Measurements from ENCODE around the gene BCL7C.
"Not testable (repeated sequence)": the region's sequence is repeated elsewhere in the genome, so short reads cannot be mapped to it uniquely, and the experiment has no call there.

Gene BCL7C

DNA sequence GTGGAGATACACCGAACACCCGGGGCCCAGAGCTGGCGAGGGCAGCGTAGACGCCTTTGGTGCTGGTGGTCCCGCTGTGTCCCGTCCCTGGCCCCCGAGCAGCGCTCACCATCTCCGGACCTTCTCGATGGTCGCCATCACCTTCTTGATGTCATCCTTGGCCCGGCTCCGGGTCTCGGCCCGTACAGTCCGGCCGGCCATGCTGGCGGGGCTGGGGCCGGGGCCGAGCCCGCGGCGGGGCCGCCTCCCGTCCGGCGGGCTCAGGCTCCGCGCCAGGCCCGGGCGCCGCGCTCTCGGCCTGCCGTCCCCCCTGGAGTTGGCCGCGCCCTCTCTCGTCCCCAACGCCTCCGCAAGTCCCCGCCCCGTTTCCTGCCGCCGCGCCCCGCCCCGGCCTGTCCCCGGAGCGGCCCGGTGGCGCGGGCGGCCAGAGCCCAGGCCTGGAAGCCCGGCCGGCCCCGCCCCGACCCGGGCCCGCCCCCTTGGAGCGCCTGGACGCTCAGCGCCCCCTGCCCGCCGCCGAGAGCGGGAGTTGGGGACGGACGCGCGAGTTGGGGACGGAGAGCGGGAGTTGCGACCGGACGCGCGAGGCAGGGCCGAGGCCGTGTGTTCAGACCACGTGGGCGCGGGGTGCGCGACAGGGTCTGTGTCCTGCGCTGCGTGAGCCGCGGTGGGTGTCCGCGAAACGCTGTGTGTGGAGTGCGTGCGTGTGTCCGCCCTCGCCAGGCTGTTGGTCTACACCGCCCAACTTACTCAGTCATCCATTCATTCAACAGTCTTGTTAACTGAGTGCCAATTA lies at the start of gene BCL7C:
Gene BCL7C (minus strand): TSS at position 334 of the 796 bp plus-strand sequence. CDS start 133 bp downstream, at position 201.
- peak; percentile 84 for DNase-seq (ENCODE audit: low spot score)

DNA sequence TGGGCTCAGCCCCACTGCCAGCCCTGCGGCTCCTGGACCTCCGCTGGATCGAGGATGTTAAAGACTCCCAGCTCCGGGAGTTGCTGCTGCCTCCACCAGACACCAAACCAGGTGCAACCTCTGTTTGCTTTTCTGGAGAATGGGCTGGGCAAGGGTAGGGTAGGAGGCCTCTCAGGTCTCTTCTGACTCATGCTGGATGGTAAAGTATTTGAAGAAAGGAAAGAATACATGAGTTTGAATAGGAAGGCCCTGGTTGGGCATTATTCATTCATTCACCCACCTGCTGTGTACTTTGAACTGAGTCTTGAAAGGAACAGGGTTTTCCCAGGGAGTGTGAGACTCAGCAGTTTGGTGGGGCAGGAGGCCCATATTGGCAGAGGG lies 48.5 kb upstream of the BCL7C start:
- DNase-seq (ENCODE audit: low spot score): no peak

DNA sequence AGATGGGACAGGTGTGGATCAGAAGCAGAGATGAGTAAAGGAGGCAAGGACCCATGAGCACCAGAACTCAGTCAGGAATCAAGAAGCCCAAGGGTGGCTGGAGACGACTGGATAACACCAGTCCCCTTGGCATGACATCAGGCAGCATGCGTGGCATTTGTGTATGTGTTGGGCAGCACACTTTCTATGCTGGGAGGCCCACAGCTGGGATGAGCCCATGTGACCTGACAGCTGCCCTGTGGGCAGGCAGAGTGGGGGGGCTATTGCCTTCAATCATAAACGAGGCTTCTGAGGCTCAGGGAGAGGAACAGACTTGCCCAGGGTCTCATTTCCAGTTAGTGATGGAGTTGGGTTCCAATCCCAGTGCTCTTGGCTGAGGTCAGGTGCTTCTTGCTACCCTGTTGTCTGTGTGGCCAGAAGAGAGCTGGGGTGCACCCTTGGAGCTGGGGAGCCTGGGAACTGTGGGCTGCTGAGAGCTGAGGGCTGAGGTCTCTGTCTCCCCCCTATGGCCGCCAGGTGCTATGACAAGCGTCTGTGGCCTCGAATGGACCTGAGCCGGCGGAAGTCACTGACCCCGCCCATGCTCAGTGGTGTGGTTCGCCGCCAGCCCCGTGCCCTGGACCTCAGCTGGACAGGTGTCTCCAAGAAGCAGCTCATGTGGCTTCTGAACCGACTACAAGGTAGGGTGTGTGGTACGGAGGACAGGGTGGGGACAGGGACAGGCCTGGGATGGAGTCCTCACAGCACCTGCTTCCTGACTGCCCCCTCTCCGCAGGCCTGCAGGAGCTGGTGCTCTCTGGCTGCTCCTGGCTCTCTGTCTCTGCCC lies 47.9 kb upstream of the BCL7C start:
- DNase-seq (ENCODE audit: low spot score): peak; percentile 66

DNA sequence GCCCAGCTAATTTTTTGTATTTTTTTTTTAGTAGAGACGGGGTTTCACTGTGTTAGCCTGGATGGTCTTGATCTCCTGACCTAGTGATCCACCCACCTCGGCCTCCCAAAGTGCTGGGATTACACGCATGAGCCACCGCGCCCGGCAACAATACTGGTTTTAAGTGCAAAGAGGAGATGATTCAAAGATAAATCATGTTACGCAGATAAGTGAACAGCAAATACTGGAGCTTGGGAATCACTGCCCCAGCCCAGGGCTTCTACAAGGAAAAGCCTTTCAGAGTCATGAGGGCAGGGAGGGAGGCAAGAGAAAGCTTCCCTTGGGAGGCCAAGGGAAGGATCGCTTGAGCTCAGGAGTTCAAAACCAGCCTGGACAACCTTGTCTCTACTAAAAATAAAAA lies 45.7 kb upstream of the BCL7C start:
- not testable (repeated sequence) for DNase-seq (ENCODE audit: low spot score)

DNA sequence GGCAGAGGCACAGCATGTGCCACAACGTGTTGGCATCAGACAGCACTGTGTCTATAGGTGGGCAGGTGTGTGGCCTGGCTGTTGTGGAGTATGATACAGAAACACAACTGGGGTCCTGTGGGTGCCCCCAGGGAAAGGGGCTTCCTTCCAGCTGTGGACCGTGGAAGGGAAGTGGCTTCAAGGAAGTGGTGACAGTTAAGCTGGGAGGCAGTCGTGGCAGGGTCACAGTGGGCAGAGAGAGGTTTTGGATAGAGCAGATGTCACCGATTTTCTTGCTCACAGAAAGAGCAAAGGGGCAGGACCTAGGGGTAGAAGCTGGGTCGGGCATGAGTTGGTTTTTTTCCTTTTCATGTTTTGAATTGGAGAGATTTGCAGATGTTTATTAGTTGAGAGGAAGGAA lies 43.8 kb upstream of the BCL7C start:
- DNase-seq (ENCODE audit: low spot score): no peak

DNA sequence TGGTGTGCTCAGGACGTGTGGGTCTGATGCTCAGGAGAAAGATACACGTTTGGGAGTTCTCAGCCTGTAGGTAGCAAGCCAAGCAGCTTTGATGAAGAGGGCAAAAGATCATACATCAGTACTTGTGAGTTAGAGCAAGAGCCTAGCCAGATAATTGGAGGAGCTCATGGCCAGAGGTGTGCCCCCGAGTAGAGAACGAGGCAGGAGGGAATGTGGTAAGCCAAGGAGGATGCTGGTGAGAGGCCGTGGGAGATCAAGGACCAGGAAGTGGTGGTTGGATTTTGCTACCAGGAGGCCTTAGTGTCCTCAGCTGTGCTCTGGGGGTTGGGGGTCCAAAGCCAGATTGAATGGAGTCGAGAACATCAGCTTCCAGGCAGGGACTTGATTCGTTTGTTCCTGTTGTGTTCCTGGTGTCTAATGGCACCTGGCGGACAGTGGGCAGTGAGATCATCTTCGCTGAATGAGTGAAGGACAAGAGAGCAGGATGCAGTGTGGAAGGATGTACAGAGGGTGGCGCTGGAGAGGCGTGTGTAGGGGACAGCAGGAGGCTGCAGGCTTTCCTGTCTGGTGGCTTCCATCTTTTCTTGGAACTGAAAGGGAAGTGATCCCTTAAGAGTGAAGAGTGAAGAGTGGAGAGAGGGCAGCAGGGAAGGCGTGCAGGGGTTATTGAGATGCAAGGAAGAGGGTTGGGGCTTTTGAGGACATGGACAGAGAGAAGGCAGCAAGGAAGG lies 41.1 kb upstream of the BCL7C start:
- DNase-seq (ENCODE audit: low spot score): no peak

DNA sequence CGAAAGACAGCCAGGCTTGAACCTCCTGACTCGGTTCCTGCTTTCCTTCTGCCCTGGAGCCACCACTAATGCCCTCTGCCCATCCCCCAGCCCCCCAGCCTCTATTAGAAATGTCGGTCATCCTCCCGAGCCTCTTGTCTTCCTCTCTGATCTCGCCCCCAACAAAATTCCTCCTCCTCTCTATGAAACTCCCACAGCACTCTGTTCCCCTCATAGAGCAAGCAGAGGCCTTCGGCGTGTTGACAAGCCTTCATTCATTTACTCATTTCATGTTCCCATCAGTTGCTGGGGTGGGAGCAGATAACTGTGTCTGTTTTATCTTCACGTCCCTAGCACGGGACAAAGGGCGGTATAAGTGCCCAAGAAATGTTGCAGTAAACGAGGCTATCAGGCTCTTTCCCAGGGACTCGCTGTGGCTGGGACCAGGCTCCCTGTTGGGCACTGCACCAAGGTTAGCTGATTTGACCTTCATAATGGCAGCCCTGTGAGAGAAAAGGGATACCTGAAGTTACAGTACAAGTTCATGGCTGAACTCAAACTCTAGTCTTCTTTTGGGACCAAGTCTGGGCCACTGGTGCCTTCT lies 37.3 kb upstream of the BCL7C start:
- DNase-seq (ENCODE audit: low spot score): no peak

DNA sequence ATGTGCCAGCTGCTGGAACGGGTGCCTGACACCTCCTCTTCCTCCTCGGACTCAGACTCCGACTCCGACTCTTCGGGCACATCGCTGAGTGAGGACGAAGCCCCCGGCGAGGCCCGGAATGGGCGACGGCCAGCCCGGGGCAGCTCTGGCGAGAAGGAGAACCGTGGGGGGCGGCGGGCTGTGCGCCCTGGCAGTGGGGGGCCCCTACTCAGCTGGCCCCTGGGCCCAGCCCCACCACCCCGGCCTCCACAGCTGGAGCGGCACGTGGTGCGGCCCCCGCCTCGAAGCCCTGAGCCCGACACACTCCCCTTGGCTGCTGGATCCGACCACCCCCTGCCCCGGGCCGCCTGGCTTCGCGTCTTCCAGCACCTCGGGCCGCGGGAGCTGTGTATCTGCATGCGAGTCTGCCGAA lies 36.3 kb upstream of the BCL7C start:
- DNase-seq (ENCODE audit: low spot score): no peak

DNA sequence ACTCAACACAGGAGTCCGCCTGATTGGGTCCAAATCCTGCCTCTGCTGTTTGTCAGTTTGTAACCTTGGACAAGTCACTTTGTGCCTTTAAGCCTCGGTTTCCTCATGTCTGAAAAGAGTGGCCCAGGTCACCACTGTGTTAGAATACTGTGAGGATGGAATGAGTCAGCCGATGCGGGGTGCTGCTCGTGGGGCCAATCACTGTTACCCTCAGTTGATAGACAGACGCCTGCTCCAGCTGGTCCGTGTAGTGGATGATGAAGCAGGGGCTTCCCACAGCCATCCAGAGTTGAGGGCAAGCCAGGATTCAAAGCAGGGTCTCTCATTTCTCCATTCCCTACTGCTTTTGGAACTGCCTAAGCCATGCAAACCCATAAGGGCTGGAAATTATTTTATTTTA lies 35.3 kb upstream of the BCL7C start:
- DNase-seq (ENCODE audit: low spot score): no peak

DNA sequence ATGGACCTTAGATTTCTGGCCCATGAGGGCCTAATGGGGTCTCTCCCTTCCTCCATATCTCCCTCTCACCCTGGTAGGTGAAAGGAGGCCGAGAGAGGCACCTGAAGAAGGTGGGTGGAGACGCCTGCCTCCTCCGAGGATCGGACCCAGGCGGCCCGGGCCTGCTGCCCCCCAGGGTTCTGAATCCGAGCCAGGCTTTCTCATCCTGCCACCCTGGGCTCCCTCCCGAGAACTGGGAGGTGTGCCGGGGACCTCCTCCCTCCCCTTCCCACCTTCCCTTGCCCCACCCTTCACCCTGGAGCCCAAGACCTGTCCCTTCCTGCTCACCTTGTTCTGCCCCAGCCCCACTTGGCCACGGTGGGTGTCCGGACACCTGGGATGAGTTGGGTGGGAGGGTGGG lies 34.5 kb upstream of the BCL7C start:
- DNase-seq (ENCODE audit: low spot score): no peak

DNA sequence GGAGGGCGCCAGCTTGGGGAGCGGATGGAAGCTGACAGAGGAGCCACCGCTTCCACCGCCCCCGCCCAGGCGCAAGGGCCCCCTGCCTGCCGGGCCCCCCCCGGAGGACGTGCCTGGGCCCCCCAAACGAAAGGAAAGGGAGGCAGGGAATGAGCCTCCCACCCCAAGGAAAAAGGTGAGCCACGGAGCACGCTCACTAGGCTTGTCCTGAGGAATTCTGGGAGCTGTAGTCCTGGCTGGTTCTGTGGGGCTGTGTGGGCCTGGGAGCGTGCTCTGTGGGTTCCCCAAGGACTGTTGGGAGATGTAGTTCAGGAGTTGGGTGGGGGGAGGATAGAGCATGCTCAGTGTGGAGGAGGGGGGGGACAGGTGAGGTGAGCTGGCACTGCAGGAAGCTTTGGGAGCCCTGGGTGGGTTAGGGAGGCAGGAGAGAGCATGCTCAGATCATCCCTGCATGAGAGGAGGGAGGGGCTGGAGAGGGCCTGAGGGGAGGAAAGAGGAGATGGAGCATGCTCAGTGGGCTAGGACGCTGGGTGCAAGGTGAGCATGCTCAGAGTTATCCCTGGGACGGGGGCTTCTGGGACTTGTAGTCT lies 34.0 kb upstream of the BCL7C start:
- DNase-seq (ENCODE audit: low spot score): peak; percentile 48

DNA sequence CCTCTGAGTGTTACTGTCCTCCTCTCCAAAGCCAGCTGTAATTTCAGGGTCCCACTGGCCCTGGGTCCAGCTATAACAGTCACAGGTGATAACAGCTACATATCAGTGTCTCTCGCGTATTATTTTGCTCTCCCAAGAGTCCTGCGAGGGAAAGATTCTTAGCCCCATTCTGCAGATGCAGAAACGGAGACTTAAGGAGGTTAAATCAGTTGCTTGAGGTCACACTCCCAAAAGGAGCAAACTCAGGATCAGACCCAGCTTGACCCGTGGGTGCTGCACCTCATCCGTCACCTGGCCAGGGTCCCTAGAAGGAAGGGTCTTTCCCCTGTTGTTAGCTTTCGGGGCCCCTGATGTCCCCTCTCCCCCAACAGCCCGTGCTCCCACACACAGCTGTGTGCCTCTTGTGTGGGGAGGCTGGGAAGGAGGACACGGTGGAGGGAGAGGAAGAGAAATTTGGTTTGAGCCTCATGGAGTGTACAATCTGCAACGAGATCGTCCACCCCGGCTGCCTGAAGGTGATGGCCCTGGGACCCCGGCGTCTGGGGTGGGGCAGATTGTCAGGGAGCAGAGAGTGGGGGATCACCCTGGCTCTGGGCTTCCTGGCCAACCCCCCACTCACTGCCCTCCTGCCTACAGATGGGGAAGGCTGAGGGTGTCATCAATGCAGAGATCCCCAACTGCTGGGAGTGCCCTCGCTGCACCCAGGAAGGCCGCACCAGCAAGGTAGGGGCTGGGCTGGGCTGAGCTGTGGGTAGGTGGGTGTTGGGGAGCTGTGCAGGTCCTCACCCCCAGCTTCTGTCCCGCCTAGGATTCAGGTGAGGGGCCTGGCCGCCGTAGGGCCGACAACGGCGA lies 33.3 kb upstream of the BCL7C start:
- no peak for DNase-seq (ENCODE audit: low spot score)

DNA sequence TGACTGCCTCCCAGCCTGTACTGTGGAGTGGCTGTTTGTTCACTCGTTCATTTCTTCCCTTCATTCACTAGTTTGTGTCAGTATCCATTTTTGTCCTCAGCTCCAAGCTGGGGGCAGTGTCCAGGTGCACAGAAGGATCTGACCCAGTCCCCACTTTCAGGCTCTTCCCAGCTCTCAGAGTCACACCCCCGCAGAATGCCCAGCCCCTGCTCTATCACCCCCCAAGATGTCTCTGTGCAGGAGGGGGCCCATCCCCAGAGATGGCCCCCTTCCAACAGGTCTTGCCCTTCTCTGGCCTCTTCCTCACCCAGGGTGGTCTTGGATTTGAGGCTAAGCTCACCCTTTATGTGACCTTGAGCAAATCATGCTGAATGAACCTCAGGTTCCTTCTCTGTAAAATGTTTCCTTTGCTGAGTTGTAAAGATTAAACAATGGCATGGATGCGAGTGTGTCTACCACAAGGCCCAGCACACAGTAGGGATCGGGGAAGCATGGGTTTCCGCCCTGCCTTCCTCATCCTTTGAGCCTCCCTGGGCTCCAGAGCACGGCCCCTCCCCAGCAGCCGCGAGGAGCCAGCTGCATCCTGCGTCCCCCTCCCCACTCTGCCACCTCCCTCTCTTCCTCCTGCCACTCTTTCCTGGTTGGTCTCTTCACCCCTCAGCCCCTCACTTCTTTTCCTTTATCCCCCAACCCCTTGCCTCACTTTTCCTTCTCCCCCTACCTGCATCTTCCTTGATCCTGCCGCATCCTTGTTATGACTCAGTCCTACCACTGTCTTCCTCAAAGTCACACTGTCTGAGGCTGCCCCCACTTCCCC lies 32.3 kb upstream of the BCL7C start:
- DNase-seq (ENCODE audit: low spot score): no peak

DNA sequence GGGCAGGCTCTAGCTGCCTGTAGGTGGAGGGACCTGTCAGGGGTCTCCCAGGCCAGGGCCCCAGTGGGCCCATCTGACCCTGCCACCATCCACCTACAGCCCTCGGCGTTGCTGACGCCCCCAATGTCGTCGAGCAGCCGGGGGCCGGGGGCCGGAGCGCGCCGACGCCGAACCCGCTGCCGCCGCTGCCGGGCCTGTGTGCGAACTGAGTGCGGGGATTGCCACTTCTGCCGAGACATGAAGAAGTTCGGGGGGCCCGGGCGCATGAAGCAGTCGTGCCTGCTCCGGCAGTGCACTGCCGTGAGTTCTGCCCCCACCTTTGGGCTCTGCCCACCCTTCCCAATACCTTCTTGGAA lies 31.7 kb upstream of the BCL7C start:
- DNase-seq (ENCODE audit: low spot score): no peak

DNA sequence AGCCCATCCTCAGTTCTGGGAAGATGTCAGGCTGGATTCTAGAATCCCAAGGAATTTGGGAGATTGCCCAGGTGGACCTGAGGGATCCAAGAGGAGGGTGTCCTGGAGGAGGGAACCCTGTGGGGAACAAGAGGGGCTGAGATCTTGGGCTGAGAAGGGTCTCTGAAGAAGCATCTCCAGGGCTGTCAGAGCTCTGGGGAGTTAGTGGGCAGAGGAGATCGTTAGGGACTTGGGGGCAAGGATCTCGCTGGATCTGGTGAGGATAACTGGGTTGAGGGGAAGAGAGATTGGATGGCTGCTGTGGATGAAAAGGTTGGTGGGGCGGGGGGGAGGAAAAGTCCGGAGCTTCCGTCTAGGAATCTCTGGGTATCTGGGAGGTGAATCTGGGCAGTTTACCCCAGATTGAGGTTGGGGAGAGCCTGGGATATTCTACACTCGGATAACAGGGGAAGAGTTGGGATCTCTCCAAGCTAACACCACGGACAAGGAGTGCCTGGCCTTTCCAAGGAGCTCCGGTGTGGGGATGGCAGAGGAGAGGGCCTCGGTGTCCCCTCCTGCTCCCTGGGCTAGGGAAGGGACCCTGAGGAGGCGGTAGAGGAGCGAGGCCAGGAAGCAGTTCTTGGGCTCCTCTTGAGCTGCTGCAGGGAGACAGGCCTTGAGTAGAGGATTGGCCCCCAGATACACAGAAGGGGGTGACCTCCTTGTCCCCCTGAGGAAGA lies 31.2 kb upstream of the BCL7C start:
- DNase-seq (ENCODE audit: low spot score): no peak

DNA sequence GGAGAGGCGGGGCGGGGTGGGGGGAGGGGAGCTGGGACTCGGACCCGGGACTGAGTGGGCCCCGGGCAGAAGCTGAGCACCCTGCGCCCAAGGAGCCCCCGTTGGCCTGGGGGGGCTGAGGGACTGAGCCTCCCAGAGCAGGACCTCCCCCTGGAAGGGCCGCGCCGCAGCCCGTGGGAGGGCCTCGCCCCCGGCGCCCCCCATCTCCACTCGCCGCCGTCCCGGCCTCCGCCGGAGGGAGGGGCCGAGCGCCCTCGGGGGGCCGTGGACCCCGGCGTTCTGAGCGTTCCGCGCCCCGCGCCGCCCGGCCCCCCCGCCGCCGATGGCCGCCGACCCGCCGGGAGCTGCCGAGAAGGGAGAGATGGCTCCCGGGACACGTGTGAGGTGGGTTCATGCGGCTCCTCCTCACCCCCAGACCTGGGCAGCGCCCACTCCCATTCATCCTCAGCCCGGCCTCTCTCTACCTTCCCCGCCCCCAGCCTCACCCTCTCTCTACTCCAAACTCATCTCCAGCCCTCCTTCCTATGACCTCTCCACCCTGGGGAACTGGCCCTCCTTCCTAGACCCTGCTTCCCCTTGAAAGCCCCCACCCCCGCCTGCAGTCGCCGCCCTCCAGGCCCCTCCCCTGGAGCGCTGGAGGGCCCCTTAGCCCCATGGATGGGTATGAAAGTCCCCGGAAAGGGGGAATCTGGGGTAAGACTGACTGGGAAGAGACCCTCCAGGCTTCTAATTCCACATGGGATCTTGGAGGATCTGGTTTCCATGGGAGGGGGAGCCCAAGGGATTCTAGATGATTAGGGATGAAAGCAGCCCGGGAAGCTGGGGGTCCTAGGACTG lies 30.4 kb upstream of the BCL7C start:
- no peak for DNase-seq (ENCODE audit: low spot score)

DNA sequence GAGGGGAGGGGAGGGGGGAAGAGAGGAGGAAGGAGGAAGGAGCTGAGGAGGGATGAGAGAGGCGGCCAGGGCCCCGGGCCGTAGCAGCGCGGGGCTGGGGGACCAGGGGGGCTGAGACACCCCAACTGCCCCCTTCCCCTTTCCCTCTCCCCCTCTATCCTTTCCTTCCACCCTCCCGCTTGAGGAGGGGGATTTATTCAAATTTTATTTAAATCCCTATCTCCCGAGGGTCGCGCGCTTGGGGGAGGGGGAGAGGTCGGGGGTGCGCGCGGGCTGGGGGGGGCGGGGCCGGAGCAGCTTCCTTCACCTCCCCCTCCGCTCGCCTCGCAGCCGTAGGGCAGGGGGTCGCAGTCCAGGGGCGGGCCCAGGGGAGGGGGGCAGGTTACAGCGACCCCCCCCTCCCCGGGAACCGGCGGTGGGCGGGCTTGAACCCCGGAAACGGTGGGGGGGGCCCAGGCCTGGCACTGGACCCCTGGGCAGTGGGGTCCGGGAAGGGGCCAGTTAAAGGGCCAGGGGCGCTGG lies 29.7 kb upstream of the BCL7C start, which contains the start of gene FBXL19:
Gene FBXL19 (plus strand): TSS at position 19 of the 522 bp plus-strand sequence. CDS start 2,183 bp downstream, outside the sequence.
- no peak for DNase-seq (ENCODE audit: low spot score)

DNA sequence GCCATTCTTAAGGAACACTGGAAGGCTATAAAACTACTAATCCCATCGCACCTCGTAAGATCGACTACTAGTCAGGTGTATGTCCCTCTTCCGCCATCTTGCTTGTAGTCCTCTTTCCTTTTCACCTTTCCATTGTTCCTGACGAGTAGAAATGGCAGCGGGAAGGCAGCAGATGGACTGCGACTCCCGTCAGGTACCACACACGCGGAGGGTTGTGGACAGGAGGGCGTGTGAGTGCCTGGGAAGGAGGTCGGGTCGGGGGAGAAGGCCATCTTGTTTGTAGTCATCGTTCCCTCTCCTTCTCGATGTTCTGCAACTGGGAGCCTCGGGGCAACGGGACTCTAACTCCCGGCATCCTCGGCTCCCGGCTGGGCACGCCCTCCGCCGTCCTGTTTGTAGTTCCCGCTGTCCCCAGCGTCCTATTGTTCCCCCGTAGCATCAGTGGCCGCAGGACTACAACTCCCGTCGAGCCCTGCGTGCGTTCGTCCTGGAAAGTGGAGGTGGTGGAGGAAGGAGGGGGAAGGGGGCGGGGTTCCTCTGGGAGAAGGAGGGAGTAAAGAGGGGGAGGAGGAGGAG lies 29.2 kb upstream of the BCL7C start:
- peak; percentile 98 for DNase-seq (ENCODE audit: low spot score)
